SK-MEL-5 (cell line): ENCODE results near the gene VCL. TPM values are rescaled to one million over a fixed set of nuclear protein-coding genes. Genes with fewer than 3 reads are reported as not detected.
"Not testable (repeated sequence)": the region's sequence is repeated elsewhere in the genome, so short reads cannot be mapped to it uniquely, and the experiment has no call there.

ENCODE experiments used
- DNase-seq: peaks from one replicate; pipeline ENCODE4 v3.0.0-alpha.2; 2016; ENCODE audit warnings: low read depth, low spot score
- in situ Hi-C: cut with HindIII; loops from 2 replicates; pipeline ENCODE4 v1.10.0; 2016; ENCODE audit warnings: low sequenced_read_pairs, high pct_unique_total_duplicates, low pct_unique_long_range_greater_than_20kb
- total RNA-seq: library from RNA; depleted of rRNA; stranded (reverse); fragments of >200 nt; shearing (Covaris generic); gene quantifications from 2 replicates; pipeline ENCODE4 v1.2.3, GENCODE V29; 2014

The VCL gene
- total RNA-seq, 1 experiment from 2014 or later: 26.6 TPM

DNA sequence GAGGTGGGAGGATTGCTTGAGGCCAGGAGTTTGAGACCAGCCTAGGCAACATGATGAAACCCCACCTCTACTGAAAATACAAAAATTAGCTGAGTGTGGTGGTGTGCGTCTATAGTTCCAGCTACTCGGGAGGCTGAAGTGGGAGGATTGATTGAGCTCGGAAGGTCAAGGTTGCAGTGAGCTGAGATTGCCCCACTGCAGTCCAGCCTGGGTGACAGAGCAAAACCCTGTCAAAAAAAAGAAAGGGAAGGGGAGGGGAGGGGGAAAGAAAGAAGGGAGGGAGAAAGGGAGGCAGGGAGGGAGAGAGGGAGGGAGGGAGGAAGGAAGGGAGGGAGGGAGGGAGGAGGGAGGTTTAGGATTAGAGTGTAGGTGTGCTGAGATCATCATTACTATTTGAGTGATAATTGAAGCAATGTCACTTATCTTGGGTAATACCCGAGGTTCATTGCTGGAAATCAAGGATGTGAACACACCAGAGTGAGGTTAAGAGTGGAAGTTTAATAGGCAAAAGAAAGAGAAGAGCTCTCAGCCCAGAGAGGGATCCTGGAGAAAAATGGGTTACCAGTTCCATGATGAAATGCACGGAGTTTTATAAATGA is 27.6 kb downstream of the VCL start:
- in situ Hi-C loops: no loop called here
- DNase-seq: no peak

DNA sequence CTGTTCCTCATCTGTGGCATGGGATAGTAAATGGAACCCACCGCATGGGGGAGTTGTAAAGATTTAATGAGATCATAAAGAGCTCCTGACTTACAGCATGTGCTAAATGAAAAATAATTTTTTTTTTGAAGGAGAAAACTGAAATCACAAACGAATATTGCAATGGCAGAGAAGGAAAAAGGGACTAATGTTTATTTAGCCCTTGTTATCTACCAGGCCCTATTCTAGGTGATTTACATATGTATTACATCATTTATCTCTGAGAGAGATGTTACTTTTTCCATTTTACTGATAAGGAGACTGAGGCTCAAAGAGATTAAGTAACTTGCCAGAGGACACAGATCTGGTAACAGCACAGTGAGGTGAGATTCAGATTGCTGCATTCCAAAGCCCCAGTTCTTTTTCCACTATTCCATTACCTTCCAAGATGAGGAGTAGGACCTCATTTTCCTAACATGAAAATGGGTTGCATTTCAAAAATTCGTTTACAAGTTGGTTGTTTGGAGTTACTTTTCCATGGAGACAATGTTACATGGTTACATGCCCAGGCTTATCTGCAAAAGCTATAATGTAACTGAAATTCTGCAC is 28.6 kb downstream of the VCL start:
- peak; percentile 30 for DNase-seq
- in situ Hi-C loops: no loop called here

DNA sequence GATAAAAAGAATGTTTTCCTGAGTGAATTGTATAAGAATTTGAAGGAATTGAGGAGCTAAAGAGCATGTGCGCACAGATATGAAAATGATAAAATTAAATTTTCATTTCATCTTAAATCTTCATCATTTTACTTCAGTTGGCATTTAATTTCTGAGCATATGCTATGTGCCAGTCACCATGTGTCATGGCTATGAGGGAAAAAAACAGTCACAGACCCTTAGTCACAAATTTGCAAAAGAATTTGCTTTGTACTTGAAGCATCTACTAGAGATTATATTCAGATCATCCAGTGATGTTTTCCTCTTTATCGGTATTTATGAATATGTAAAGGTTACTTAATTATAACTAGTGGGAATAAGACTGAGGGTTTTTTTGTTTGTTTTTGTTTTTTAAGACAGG is 29.8 kb downstream of the VCL start:
- no peak for DNase-seq
- in situ Hi-C loops: no loop called here

DNA sequence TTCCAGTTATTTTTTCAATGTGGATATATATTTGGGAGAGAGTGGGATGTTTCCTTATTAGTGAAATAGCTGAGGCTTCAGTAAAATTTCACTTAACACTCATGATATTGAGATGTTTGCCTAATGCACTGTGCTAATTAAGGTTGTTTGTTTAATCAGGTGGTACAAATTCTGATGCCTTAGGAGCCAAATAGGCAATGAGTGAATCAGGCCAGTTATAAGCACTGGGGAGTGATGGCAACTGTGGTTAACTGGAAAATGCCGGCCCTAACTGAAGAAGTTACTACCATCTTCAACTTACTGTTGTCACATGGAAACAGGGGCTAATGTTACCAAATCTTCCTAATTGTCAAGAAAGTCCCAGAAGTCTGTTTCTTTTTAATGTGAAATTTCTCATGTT is 32.0 kb downstream of the VCL start:
- no peak for DNase-seq
- in situ Hi-C loops: no loop called here

DNA sequence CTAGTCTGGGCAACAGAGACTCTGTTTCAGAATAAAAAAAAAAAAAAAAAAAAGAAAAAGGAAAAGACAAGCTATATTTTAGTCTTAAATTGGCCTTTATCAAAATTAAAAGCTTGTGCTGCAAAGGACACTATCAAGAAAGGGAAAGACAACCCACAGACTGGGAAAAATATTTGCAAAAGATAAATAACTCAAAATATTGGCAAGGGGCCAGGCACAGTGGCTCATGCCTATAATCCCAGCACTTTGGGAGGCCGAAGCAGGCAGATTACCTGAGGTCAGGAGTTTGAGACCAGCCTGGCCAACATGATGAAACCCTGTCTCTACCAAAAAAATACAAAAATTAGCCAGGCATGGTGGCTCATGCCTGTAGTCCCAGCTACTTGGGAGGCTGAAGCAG is 34.3 kb downstream of the VCL start:
- in situ Hi-C loops, DNase-seq: not testable (repeated sequence)

DNA sequence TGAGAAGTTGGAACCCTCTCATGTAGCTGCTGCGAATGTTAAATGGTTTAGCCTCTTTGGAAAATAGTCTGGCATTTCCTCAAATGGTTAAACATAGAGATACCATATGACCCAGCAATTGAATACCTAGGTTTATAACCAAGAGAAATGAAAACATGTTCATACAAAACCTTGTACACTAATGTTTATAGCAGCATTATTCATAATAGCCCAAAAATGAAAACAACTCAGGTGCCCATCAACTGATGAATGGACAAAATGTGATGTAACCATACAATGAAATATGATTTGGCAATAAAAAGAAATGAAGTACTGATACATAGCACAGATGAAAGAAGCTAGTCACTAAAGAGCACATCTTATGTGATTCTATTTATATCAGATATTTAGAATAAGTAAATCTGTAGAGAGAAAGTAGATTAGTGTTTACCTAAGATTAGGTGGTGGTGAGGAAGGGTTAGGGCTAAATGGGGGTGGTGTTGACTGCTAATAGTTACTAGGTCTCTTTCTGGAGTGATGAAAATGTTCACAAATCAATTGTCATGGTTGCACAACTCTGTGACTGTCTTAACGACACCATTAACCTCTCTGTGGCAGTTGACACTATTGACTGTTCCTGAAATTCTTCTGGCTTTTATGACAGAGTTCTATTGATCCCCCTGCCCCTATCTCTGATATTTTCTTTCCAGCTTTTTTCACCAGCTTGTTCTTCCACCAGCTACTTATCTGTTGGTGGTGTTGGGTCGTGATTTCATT is 35.2 kb downstream of the VCL start:
- DNase-seq: no peak
- in situ Hi-C loops: no loop called here

DNA sequence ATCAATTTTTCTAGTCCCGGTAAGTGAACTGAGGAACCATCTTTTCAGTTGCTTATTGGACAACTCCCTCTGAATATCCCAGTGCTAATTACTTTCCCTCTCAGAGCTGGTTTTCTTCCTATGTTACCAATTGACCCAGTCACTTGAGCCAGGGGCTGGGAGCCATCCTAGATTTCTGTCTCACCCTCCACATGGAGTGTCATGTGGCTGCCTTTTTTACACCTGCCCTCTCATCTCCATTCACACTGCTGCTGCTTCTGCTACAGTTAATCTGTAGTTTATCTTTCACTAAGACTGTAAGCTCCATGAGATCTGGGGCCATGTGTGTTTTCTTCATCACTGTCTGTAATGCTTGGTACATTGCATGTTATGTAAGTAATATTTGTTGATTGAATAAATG is 35.8 kb downstream of the VCL start:
- DNase-seq: no peak
- in situ Hi-C loops: no loop called here

DNA sequence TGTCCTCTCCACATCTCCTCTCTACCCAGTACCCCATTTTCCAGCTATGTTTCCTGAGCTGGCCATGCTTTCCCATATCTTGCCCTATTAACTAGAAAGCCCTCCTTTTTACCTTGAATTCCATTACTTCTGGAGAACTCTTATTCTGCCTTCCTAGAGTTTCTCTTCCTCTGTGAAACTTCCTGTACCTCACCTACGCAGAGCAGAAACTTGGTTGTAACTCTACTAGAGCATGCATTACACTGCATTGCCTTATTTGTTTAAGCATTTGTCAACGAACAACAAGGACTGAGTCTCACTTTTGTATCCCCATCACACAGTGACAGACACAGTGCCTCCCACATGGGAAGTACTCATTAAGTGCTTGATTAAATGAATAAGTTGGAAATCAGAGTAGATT is 36.4 kb downstream of the VCL start:
- in situ Hi-C loops: no loop called here
- no peak for DNase-seq

DNA sequence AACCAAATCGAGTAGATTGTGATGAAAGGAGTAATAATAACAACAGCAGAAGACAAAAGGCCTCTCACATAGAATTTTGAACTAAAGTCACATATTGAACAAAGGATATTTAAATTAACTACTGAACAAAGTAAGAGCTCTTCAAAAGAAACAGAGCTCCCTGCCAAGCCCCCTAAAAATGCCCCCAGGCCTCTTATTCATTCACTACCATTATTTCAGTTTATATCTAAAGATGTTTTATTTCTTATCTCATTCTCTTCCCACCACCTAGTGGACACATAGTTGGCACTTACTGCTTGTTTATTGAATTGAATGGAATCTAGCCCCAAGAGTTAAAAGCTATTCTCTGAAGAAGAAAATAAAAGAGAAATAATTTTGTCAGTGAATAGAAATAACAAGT is 37.4 kb downstream of the VCL start:
- in situ Hi-C loops: no loop called here
- peak; percentile 39 for DNase-seq

DNA sequence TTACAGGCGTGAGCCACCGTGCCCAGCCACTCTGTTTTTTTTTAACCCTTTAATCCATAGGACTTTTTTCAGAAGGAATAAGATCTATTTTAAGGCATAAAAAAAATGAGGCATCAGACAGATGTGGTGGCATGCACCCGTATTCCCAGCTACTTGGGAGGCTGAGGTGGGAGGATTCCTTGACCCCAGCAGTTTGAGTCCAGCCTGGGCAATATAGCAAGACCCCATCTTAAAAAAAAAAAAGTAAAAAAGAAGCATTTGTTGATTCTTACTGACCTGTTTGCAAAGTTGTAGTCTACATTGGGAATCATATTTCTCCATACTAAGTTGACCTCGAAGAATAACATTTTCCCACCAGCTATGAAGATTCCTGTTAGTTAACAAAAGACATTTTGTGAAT is 38.6 kb downstream of the VCL start:
- no peak for DNase-seq
- in situ Hi-C loops: no loop called here

DNA sequence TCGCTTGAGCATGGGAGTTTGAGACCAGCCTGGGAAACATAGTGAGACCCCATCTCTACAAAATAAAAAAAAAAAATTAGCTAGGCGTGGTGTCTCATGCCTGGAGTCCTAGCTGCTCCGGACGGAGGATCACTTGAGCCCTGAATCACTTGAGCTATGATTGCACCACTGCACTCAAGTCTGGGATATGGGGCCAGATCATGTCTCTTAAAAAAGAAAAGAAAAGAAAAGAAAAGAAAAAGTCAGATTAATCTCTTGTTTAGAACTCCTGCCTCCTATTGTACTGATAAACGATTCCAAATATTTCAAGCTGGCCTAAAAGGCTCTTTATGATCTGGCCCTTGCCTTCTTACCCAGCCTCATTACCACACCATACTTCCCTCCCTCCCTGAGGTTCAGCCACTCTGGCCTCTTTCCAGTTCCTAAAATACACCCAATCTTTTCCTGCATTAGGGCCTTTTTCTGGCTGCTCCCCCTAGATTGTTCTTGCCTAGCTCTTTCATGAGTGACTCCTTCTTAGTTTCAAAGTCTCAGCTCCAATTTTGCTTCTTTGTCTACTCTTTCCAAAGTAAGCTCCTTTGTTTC is 41.7 kb downstream of the VCL start:
- no peak for DNase-seq
- in situ Hi-C loops: no loop called here

DNA sequence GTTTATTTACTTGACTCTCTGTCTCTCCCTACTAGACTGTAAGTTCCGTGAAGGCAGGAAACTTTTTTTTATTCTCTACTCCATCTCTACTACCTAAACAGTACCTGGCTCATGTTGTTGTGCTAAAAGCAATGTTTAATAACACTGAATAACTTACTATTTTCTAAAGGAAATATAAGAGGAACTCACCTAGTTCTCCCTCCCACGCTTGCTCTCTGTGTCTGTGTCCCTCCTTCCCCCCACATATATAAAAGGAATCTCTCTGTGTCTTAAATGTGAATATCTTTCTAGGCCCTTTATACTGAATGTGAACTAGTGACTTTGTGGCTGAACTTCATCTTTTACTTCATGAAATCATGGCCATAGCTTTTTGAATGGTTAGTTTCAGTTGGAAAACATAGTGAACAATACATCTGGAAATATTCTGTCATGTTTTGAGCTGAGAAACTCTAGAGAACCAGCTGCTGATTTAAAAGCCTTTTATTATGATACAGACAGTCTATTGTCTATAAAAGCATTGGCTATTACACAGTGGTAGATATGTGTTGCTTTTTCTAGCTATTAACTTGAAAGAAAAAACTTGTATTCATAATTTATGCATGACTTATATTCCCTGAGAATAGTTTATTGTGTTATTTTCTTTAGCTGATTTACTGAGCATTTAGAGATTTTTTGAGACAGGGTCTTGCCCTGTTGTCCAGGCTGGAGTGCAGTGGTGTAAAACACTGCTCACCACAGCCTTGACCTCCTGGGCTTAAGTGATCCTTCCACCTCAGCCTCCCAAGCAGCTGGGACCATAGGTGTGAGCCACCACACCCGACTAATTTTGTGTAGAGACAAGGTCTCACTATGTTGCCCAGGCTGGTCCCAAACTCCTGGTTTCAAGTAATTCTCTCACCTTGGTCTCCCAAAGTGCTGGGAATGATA is 42.5 kb downstream of the VCL start:
- in situ Hi-C loops: no loop called here
- DNase-seq: no peak

DNA sequence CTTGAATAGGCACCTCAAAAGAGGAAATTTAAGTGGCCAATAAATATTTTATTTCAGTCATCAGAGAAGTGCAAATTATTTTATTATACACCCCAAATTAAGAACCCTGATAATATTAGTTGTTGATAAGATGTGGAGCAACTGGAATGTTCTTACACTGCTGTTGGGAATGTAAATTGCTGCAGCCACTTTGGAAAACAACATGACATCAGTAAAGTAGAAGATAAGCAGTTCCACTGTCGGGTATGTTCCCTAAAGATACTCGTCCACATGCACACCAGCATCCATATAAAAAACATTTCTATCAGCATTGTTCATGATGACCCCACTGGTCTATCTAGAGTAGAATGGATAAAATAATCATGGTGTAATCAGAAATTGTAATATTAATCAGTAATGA is 46.5 kb downstream of the VCL start:
- in situ Hi-C loops: no loop called here
- DNase-seq: no peak

DNA sequence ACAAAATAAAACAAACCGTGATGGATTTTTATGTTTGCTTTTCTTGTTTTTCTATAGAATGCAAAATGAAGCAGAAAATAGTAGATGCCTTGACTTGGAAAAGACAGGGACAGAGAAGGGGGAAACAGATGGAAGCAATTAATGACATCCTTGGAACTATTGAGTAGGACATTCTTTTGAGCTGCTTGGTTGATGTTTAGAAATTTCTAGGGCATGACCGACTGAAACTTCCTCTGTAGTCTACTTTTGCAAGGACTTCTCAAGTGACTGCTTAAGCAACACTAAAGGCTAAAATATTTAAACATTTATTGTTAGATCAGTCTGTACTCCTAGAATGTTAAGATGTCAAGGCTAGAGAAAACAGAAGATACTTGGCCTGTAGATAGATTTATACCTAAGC is 49.4 kb downstream of the VCL start:
- no peak for DNase-seq
- in situ Hi-C loops: no loop called here

DNA sequence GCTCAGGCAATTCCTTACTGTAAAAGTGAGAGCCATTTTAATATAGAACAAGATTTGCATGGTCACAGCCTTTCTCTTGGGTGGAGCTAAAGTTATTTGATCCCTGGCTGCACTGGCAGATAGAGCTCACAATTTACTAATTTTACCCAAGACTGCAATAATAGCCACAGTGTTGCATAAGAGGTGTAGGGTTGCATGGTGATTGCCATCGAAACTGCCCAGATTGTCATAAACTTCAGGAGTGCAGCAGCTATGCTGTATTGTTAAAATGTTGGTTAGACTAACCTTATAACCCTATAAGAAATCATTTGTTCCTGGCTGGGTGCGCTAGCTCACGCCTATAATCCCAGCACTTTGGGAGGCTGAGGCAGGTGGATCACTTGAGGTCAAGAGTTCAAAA is 50.0 kb downstream of the VCL start:
- in situ Hi-C loops: no loop called here
- DNase-seq: no peak

DNA sequence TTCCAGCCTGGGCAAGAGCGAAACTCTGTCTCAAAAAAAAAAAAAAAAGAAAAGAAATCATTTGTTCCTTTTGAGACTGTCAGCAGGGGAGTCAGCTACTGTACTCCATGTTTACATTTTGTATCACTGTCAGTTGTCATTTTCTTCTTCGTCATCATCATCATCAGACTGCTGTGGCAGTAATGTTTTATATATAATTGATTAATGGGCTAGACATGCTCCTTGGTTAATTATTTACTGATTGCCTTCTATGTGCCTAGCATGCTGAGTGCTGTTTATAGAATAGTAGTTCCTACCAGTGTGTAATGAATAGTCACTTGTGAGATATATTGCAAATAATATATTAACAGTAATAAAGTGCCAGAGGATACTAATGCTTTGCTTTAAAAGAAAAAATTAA is 50.5 kb downstream of the VCL start:
- in situ Hi-C loops: no loop called here
- no peak for DNase-seq

DNA sequence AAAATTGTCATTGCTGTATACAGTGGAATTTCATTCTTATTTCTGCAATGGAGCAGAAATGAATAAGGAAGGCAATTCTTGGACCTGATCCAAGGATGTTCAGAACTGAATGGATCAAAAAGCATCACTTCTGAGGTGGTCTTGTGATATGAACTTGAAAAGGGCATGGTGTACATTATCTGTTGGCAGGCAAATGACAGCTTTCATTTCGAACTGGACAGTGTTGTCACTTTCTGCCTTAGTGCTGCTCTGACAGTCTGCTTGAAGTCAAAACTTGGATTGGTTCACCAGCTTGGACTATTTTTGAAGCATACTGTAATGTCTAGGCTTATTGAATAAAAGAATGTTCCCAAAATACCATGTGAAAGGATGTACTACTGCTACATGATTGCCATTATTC is 52.0 kb downstream of the VCL start:
- in situ Hi-C loops: no loop called here
- DNase-seq: no peak

DNA sequence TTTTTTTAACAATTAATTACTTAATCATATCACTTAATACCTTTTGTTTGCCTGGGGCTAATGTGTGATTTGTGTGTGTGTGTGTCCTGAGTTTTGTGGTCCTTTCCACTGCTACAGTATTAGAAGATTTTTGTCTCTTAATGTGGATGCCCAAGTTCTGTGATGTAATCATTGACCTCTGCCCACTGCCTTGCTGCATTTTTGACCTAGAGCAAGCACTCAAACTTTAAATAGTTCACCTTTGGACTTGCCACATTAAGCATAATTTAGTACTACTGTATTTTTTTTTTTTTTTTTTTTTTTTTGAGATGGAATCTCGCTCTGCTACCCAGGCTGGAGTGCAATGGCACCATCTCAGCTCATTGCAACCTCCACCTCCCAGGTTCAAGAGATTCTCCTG is 52.7 kb downstream of the VCL start:
- in situ Hi-C loops: no loop called here
- no peak for DNase-seq
